Loucy (cell line): ENCODE measurements around the gene SUCNR1.
A peak's percentile ranks its signal among the peaks of the same experiment; 100 is the strongest.
"Not testable (repeated sequence)": the region's sequence is repeated elsewhere in the genome, so short reads cannot be mapped to it uniquely, and the experiment has no call there.

Experiments
- H2AFZ ChIP-seq: fragments of 200-600 bp; sonication (generic); 2 replicates; pipeline ENCODE4 v1.6.0; 2016; ENCODE audit warnings: antibody characterized with exemption, mild to moderate bottlenecking, low read length, moderate library complexity
- H3F3A ChIP-seq: fragments of 200-600 bp; 2 replicates; pipeline ENCODE4 v1.6.0; 2016; ENCODE audit warnings: antibody characterized with exemption, low read depth, mild to moderate bottlenecking
- H3K27me3 ChIP-seq: fragments of 200-600 bp; sonication (generic); 2 replicates; pipeline ENCODE4 v1.6.1; 2014; ENCODE audit warnings: low read length, mild to moderate bottlenecking; ENCODE audit not compliant: insufficient read depth, poor library complexity, severe bottlenecking
- H3K36me3 ChIP-seq: fragments of 200-600 bp; sonication (generic); 2 replicates; pipeline ENCODE4 v1.6.1; 2016; ENCODE audit warnings: low read length; ENCODE audit not compliant: insufficient read depth
- H3K4me1 ChIP-seq: fragments of 200-600 bp; sonication (generic); 2 replicates; pipeline ENCODE4 v1.5.1; 2014; ENCODE audit warnings: low read length, mild to moderate bottlenecking; ENCODE audit not compliant: insufficient read depth, poor library complexity, severe bottlenecking
- H3K4me2 ChIP-seq: fragments of 200-600 bp; sonication (generic); 2 replicates; pipeline ENCODE4 v1.6.0; 2014; ENCODE audit warnings: antibody characterized with exemption, low read length, low read depth, mild to moderate bottlenecking; ENCODE audit not compliant: poor library complexity, severe bottlenecking
- H3K4me3 ChIP-seq: fragments of 200-600 bp; sonication (generic); 2 replicates; pipeline ENCODE4 v1.5.1; 2014; ENCODE audit warnings: low read length, mild to moderate bottlenecking, mixed read lengths; ENCODE audit not compliant: poor library complexity, severe bottlenecking
- H3K79me2 ChIP-seq: fragments of 200-600 bp; sonication (generic); 2 replicates; pipeline ENCODE4 v1.6.1; 2014; ENCODE audit warnings: low read length; ENCODE audit not compliant: insufficient read depth
- H3K9ac ChIP-seq: fragments of 200-600 bp; sonication (generic); 2 replicates; pipeline ENCODE4 v1.6.0; 2014; ENCODE audit warnings: mild to moderate bottlenecking, low read depth, low read length, moderate library complexity; ENCODE audit not compliant: poor library complexity, severe bottlenecking
- H3K9me2 ChIP-seq: fragments of 200-600 bp; sonication (generic); replicated peaks from 2 replicates; pipeline ENCODE4 v1.6.1; 2016; ENCODE audit warnings: low read depth, low read length, mixed read lengths
- H3K9me3 ChIP-seq: fragments of 200-600 bp; sonication (generic); 2 replicates; pipeline ENCODE4 v1.6.1; 2014; ENCODE audit warnings: mild to moderate bottlenecking, antibody characterized with exemption, low read length, low read depth; ENCODE audit not compliant: insufficient read depth
- H4K20me1 ChIP-seq: fragments of 200-600 bp; sonication (generic); 2 replicates; pipeline ENCODE4 v1.6.0; 2014; ENCODE audit warnings: antibody characterized with exemption, low read length, mild to moderate bottlenecking; ENCODE audit not compliant: insufficient read depth, poor library complexity, severe bottlenecking
- CTCF ChIP-seq: fragments of 200-600 bp; sonication (generic); conservative IDR thresholded peaks from 2 replicates; pipeline ENCODE4 v1.5.1; 2014; ENCODE audit warnings: mild to moderate bottlenecking, antibody characterized with exemption, low read length
- EZH2phosphoT487 ChIP-seq: fragments of 200-600 bp; IDR thresholded peaks from 2 replicates; pipeline ENCODE4 v1.6.1; 2018; ENCODE audit warnings: antibody characterized with exemption, mild to moderate bottlenecking, moderate library complexity, borderline replicate concordance

Gene SUCNR1

GRCh38 chr3:151926956-151927355, 53.5 kb downstream of the SUCNR1 start:
- H3K79me2 ChIP-seq, result no peaks in the 10 kb centered on the region
- no peak overlapping the region for H3K9ac ChIP-seq
- no peaks in the 10 kb centered on the region for H4K20me1 ChIP-seq
- H3K4me3 ChIP-seq, result no peak overlapping the region
- H3F3A ChIP-seq, result no peaks in the 10 kb centered on the region
- no peak overlapping the region for H2AFZ ChIP-seq
- H3K9me2 ChIP-seq, result no peaks in the 10 kb centered on the region
- TF ChIP-seq CTCF (no peak), EZH2phosphoT487 (no peak)
- no peaks in the 10 kb centered on the region for H3K27me3 ChIP-seq
- no peaks in the 10 kb centered on the region for H3K9me3 ChIP-seq
- peaks cover 3% of the 10 kb centered on the region for H3K4me1 ChIP-seq
- no peaks in the 10 kb centered on the region for H3K36me3 ChIP-seq
- H3K4me2 ChIP-seq, result no peak overlapping the region

GRCh38 chr3:151927915-151928525, 54.6 kb downstream of the SUCNR1 start:
- H2AFZ ChIP-seq, H3K4me2 ChIP-seq, H3K27me3 ChIP-seq, H3F3A ChIP-seq, H3K36me3 ChIP-seq, H3K79me2 ChIP-seq, H3K9me3 ChIP-seq, H3K9me2 ChIP-seq, H3K4me3 ChIP-seq, H4K20me1 ChIP-seq, H3K9ac ChIP-seq, H3K4me1 ChIP-seq: not testable (repeated sequence)

- TF ChIP-seq EZH2phosphoT487 (no peak), CTCF (no peak)
- Histone ChIP-seq H3K4me1 (peaks cover 8% of the 10 kb centered on the region), H3K27me3 (no peaks in the 10 kb centered on the region), H3K9me3 (no peaks in the 10 kb centered on the region), H2AFZ (no peak overlapping the region), H4K20me1 (no peaks in the 10 kb centered on the region), H3K9ac (no peak overlapping the region), H3K4me2 (no peak overlapping the region), H3K4me3 (no peak overlapping the region), H3K9me2 (no peaks in the 10 kb centered on the region), H3F3A (no peaks in the 10 kb centered on the region), H3K79me2 (no peaks in the 10 kb centered on the region), H3K36me3 (no peaks in the 10 kb centered on the region)
Observed at GRCh38 chr3:151931171-151931570, 57.7 kb downstream of the SUCNR1 start.

GRCh38 chr3:151933234-151933853, 59.9 kb downstream of the SUCNR1 start:
- peak overlapping the region; percentile 49; the same call in 1 of the 2 replicates for H2AFZ ChIP-seq

More at GRCh38 chr3:151933234-151933853, 59.9 kb downstream of the SUCNR1 start:
- no peaks in the 10 kb centered on the region for H4K20me1 ChIP-seq
- no peaks in the 10 kb centered on the region for H3F3A ChIP-seq
- no peaks in the 10 kb centered on the region for H3K9me2 ChIP-seq
- no peak overlapping the region for H3K4me2 ChIP-seq
- peaks cover 8% of the 10 kb centered on the region for H3K4me1 ChIP-seq
- no peaks in the 10 kb centered on the region for H3K79me2 ChIP-seq
- H3K9ac ChIP-seq, result no peak overlapping the region
- H3K27me3 ChIP-seq, result no peaks in the 10 kb centered on the region
- TF ChIP-seq CTCF, result no peak
- TF ChIP-seq EZH2phosphoT487, result no peak
- no peak overlapping the region for H3K4me3 ChIP-seq
- no peaks in the 10 kb centered on the region for H3K9me3 ChIP-seq
- H3K36me3 ChIP-seq, result no peaks in the 10 kb centered on the region
